ENCODE results near the gene FEN1. TPM values are rescaled to one million over a fixed set of nuclear protein-coding genes. Genes with fewer than 3 reads are reported as not detected.

Gene FEN1
- total RNA-seq, 2 donors from 2014 or later, result 4.5 to 5.4 TPM

DNA sequence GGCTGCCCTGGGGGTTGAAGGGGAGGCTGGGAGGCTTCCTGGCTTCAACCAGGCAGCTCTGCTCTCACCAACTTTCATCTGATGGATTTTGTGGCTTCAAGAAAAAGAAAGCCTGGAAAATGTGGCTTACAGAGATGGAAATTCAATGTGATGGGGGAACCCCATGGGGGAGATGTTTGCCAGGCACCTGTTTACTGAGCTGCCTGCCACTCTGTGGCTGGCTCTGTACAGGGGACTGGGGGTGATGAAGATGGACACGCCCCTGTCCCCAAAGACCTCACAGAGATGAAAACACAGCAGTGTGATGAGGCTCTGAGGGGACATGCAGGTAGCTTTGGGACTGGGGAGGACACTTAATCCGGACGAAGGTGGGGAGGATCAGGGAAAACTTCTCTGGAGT is 10.4 kb upstream of the FEN1 start:
- TF ChIP-seq, protein P1, sequence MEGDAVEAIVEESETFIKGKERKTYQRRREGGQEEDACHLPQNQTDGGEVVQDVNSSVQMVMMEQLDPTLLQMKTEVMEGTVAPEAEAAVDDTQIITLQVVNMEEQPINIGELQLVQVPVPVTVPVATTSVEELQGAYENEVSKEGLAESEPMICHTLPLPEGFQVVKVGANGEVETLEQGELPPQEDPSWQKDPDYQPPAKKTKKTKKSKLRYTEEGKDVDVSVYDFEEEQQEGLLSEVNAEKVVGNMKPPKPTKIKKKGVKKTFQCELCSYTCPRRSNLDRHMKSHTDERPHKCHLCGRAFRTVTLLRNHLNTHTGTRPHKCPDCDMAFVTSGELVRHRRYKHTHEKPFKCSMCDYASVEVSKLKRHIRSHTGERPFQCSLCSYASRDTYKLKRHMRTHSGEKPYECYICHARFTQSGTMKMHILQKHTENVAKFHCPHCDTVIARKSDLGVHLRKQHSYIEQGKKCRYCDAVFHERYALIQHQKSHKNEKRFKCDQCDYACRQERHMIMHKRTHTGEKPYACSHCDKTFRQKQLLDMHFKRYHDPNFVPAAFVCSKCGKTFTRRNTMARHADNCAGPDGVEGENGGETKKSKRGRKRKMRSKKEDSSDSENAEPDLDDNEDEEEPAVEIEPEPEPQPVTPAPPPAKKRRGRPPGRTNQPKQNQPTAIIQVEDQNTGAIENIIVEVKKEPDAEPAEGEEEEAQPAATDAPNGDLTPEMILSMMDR (IDR thresholded peaks at IDR 0.05), result no peak
- no peak for ATAC-seq (ENCODE audit: insufficient number of reproducible peaks, low FRiP score, low read depth)
- DNase-seq (ENCODE audit: low spot score), result no peak

DNA sequence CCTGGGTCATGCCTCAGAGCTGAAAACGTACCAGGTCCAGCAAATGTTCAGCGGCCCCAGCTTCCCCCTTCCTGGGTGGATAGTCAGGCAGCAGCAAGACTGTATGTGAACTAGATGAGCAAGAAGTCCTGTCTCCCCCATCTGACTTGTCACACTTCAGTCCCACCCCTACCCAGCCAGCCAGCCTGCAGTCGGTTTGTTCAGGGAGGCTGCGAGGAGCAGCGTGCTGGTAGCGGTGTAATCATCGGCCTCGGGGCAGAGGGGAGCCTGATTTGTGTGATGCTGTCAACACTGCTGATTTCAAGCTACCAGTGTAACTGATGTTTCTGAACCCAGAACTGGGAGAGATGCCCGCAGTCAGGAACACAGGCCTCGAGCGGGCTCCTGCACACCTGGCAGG is 9.9 kb upstream of the FEN1 start:
- no peaks in the 10 kb centered on the region for H3K4me1 ChIP-seq (ENCODE audit: control insufficient read depth in 1 of 2, low read depth in 2 of 2)
- no peaks in the 10 kb centered on the region for H3K27me3 ChIP-seq (replicated peaks; ENCODE audit: insufficient read depth)
- no peaks in the 10 kb centered on the region for H3K9me3 ChIP-seq
- DNase-seq (ENCODE audit: low spot score) (no peak), ATAC-seq (ENCODE audit: insufficient number of reproducible peaks, low FRiP score, low read depth) (no peak)
- H3K4me3 ChIP-seq, result no peak overlapping the region
- H3K27ac ChIP-seq, result no peak overlapping the region
- TF ChIP-seq, protein P1 (IDR thresholded peaks at IDR 0.05), result no peak
- peaks cover 26% of the 10 kb centered on the region for H3K36me3 ChIP-seq

More for the DNA sequence above, 10.4 kb upstream of the FEN1 start:
- Histone ChIP-seq H3K36me3 (peaks cover 21% of the 10 kb centered on the region), H3K27ac (no peak overlapping the region), H3K4me1 (ENCODE audit: control insufficient read depth in 1 of 2, low read depth in 2 of 2) (no peaks in the 10 kb centered on the region), H3K4me3 (no peak overlapping the region), H3K27me3 (replicated peaks; ENCODE audit: insufficient read depth) (no peaks in the 10 kb centered on the region), H3K9me3 (no peaks in the 10 kb centered on the region)

DNA sequence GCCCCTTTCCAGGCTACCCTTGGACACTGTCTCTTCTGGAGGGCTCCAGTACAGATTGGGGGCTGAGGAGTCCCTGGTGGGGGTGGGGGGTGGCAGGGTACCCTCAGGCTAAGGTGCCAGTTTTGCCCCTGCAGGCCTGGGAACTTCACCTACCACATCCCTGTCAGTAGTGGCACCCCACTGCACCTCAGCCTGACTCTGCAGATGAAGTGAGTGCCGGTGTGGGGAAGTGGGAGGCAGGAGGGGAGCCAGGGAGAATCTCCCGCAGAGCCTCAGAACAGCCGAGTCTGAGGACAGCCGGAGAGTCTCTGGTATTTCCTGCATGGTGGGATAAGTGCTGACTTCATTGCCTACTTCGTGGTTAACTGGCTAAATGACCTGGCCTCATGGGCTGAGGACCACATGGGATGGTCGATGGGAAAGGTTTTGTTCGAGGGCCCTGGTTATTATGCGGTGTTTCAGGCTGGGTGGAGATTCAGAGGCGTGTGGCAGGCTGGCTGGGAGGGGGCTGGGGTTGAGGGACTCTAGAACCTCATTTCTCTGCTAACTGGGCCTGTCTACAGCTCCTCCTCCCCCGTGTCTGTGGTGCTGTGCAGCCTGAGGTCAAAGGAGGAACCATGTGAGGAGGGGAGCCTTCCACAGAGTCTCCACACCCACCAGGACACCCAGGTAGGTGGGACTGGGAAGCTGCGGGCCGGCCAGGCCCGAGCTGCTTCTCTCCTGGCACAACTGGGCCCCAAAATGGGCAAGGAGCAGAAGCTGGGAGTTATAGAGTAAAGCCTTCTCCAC is 8.8 kb upstream of the FEN1 start:
- ATAC-seq (ENCODE audit: insufficient number of reproducible peaks, low FRiP score, low read depth), result no peak
- Histone ChIP-seq H3K27ac (no peak overlapping the region), H3K4me3 (no peak overlapping the region), H3K36me3 (peaks cover 35% of the 10 kb centered on the region), H3K4me1 (ENCODE audit: control insufficient read depth in 1 of 2, low read depth in 2 of 2) (no peaks in the 10 kb centered on the region), H3K9me3 (no peaks in the 10 kb centered on the region), H3K27me3 (replicated peaks; ENCODE audit: insufficient read depth) (no peaks in the 10 kb centered on the region)
- DNase-seq (ENCODE audit: low spot score), result no peak
- TF ChIP-seq, protein P1 (IDR thresholded peaks at IDR 0.05), result no peak

DNA sequence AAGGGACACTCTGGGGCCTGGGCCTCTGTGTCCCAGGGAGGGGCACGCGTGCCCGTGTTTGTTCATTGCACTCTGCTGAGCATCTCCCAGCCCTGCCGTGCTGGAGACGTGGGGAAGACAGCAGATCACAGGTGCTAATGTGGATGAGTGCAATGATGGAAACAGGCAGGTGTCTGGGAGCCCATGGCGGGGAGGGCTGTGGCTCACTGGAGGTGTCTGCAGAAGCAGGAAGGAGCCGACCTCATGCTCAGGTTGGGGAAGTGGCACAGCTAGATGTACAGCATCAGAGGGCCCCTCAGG is 8.3 kb upstream of the FEN1 start:
- DNase-seq (ENCODE audit: low spot score) (no peak), ATAC-seq (ENCODE audit: insufficient number of reproducible peaks, low FRiP score, low read depth) (no peak)
- Histone ChIP-seq H3K4me3 (no peak overlapping the region), H3K27me3 (replicated peaks; ENCODE audit: insufficient read depth) (no peaks in the 10 kb centered on the region), H3K9me3 (no peaks in the 10 kb centered on the region), H3K27ac (no peak overlapping the region), H3K4me1 (ENCODE audit: control insufficient read depth in 1 of 2, low read depth in 2 of 2) (no peaks in the 10 kb centered on the region), H3K36me3 (peaks cover 41% of the 10 kb centered on the region)
- TF ChIP-seq, protein P1 (IDR thresholded peaks at IDR 0.05), result no peak

DNA sequence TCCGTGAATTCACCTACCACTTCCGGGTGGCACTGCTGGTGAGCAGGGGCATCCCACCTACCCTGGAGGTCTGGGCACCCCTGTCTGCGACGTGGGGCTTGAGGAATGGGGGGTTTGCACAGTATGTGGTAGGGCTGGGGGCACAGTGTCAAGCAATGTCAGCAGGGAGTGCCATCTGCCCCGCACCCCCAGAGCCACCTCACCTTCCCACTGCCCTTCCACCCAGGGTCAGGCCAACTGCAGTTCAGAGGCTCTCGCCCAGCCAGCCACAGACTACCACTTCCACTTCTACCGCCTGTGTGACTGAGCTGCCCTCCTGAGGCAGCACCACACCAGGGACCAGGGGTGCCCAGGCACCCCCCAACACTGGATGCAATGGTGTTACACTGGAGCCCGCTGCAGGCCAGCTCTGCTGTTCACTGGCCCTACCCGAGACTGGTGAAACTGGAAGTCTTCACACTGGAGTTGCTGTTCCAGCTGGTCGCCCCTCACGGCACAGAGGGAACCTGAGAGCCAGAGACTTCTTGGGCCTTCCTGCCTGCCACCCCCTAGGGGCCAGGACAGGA is 6.8 kb upstream of the FEN1 start:
- DNase-seq (ENCODE audit: low spot score), result no peak
- peaks cover 0 to under 1% of the 10 kb centered on the region in 2 donors for H3K4me1 ChIP-seq (ENCODE audit: control insufficient read depth in 1 of 2, low read depth in 2 of 2)
- H3K36me3 ChIP-seq, result peaks cover 52% of the 10 kb centered on the region
- H3K4me3 ChIP-seq, result no peak overlapping the region
- H3K9me3 ChIP-seq, result no peaks in the 10 kb centered on the region
- TF ChIP-seq, protein P1 (IDR thresholded peaks at IDR 0.05), result no peak
- H3K27ac ChIP-seq, result no peak overlapping the region
- H3K27me3 ChIP-seq (replicated peaks; ENCODE audit: insufficient read depth), result no peaks in the 10 kb centered on the region
- ATAC-seq (ENCODE audit: insufficient number of reproducible peaks, low FRiP score, low read depth), result no peak

Data from thoracic aorta (tissue), 2 donors.